CD4-positive, alpha-beta T cell treated with Interferon gamma for 1 hour (primary cell): ENCODE data around the gene EDNRA.
"Not testable (repeated sequence)": the region's sequence is repeated elsewhere in the genome, so short reads cannot be mapped to it uniquely, and the experiment has no call there.

Experiments
- DNase-seq: peaks from one replicate; pipeline ENCODE4 v3.0.0-alpha.2; 2020

Gene EDNRA

GRCh38 chr4:147480891-147481576 is at the start of gene EDNRA:
Gene EDNRA, plus strand, starts transcription at chr4:147481097. Its CDS starts 4,585 bp downstream, at chr4:147485682.
- no peak for DNase-seq

GRCh38 chr4:147434370-147434769 is 46.5 kb upstream of the EDNRA start:
- DNase-seq, result not testable (repeated sequence)

- no peak for DNase-seq
Measured at GRCh38 chr4:147440442-147440841, 40.5 kb upstream of the EDNRA start.

- DNase-seq, result no peak
Measured at GRCh38 chr4:147447786-147448185, 33.1 kb upstream of the EDNRA start.

DNA sequence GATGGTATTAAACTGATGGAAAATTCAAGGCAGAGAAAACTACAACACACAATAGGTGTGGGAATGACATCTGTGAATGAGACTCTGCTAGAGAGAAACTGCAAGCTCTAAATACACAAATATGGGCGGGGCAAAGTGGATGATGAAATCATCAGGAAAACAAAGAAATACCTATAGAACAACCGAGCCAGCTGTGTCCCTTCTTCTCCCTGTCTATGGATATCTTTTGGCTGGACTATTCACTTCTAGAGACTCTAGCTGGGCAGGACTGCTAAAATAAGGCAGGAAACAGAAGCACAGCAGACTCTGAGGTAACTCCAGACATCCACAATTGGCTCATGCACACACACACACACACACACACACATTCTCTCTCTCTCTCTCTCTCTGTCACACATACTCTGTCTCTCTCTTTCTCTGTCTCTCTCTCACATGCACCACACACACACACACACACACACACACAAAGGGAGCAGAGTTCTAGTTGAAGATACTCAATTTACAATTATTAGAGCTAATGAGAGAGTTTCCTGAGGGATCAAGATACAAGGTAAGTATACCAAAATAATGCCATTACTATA is 27.2 kb upstream of the EDNRA start:
- no peak for DNase-seq

DNA sequence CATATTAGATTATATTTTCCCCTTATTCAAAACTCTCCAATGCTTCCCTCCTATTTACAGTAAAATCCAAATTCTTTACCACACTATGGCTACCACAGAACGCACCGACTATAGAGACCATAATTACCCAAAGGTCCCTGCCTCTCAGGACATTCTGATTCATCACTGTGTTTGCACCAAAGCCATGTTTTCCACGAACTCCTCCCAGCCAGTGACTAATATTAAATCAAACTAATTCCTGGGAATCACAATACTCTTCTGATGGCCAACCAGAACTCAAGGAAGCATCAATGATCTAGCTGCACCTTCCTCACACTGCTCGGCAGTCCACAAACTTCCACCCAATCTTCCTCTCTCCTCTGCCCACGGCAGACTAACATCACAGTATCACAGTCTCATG is 24.2 kb upstream of the EDNRA start:
- no peak for DNase-seq

GRCh38 chr4:147461161-147461560 is 19.7 kb upstream of the EDNRA start:
- no peak for DNase-seq

- no peak for DNase-seq
Measured at GRCh38 chr4:147463065-147463464, 17.8 kb upstream of the EDNRA start.

- DNase-seq, result no peak
Measured at GRCh38 chr4:147465461-147465860, 15.4 kb upstream of the EDNRA start.

- DNase-seq, result no peak
Measured at GRCh38 chr4:147477439-147477838, 3.5 kb upstream of the EDNRA start.

- no peak for DNase-seq
Measured at GRCh38 chr4:147479376-147479775, 1.5 kb upstream of the EDNRA start.

DNA sequence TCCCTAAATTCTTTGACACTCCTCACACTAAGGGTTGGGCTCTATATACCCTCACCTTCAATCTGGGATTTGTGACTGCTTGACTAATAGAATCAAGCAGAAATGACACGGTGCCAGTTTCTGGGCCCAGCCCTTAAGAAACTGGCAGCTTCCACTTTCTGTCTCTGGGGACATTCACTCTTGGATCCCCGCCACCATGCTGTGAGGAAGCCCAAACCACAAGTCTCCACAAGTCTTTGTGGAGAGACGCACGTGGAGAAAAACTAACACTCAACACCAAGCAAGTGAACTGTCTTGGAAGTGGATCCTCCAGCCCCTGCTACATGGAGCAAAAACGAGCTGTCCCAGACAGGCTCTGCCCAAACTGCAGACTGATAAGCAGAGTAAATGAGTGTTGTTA is 1.1 kb upstream of the EDNRA start:
- no peak for DNase-seq

DNA sequence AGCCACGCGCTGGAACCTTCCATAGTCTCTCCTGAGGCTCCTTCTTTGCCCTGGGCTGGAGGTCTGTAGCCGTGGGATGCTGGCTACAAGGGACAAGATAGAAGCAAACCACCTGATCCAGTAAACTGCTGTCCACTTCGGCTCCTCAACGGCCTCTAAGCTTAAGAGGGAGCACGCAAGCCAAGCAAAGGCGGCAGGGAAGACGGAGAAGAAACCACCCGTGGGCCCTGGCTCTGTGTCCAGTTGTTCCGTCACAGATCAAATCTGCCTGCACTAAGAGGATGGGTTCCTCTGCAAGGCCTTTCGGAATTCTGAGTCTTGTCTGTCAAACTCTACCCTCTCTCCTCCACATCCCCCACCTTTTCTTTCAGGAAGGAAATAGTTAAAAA is 401 bp upstream of the EDNRA start:
- DNase-seq, result no peak

- no peak for DNase-seq
Measured at GRCh38 chr4:147481577-147482109, 746 bp downstream of the EDNRA start.

DNA sequence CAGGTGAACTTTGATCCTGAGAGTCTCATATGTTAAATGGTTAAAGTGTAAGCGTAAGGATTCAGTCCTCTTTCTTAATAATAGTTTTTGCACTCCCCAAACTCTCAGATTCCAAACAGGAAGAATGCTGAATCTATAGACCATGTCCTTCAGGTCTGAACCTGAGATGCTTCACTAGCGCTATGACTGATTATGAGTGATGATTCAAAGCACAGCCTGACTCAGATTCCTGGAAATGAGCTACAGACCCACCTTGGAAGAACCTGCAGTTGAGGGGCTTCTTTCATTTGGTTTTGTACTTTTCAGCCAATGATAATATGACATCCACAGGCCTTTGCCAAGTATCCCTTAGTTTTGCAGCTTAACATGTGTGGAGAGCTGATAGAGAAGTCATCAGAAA is 1.4 kb downstream of the EDNRA start:
- no peak for DNase-seq

- no peak for DNase-seq
Measured at GRCh38 chr4:147485167-147485566, 4.3 kb downstream of the EDNRA start.

- no peak for DNase-seq
Measured at GRCh38 chr4:147487616-147488015, 6.7 kb downstream of the EDNRA start.

- no peak for DNase-seq
Measured at GRCh38 chr4:147488556-147488955, 7.7 kb downstream of the EDNRA start.

- DNase-seq, result no peak
Measured at GRCh38 chr4:147491086-147491485, 10.2 kb downstream of the EDNRA start.

DNA sequence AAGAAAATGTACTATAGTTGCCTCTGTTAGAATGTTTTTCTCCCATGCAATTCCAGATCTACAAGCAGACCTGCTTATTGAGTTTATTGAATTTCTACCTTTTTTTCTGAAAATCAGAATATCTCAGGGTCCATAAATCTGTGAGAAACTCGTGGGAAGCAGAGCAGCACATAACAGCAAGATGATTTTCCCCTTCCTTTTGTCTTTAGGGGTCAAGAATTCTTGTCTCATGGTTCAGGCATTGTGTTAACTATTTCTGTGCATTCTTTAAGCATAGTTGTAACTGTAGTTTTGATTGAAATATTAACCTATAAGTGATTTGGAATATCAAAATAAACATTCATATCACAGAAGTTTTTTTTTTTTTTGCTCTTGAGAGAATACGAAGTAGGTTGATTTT is 11.4 kb downstream of the EDNRA start:
- DNase-seq, result no peak

GRCh38 chr4:147492761-147493160 is 11.9 kb downstream of the EDNRA start:
- no peak for DNase-seq

- DNase-seq, result no peak
Measured at GRCh38 chr4:147493307-147493706, 12.4 kb downstream of the EDNRA start.

GRCh38 chr4:147494301-147494700 is 13.4 kb downstream of the EDNRA start:
- no peak for DNase-seq

- no peak for DNase-seq
Measured at GRCh38 chr4:147496500-147496899, 15.6 kb downstream of the EDNRA start.
